Osteocyte (in vitro differentiated cells): Measurements from ENCODE around the gene UGT1A5. TPM values are rescaled to one million over a fixed set of nuclear protein-coding genes. Genes with fewer than 3 reads are reported as not detected.
"Not testable (repeated sequence)": the region's sequence is repeated elsewhere in the genome, so short reads cannot be mapped to it uniquely, and the experiment has no call there.

Experiments used
- DNase-seq: peaks from one replicate; pipeline ENCODE4 v3.0.0; 2021; ENCODE audit warnings: mixed read lengths; ENCODE audit not compliant: unreplicated experiment; ENCODE audit errors: extremely low spot score
- H3K27ac Mint-ChIP-seq: one replicate; pipeline ENCODE4 v1.8.0; 2021; ENCODE audit warnings: mild to moderate bottlenecking, mixed read lengths; ENCODE audit not compliant: unreplicated experiment
- H3K27me3 Mint-ChIP-seq: one replicate; pipeline ENCODE4 v1.8.0; 2021; ENCODE audit warnings: mixed read lengths; ENCODE audit not compliant: unreplicated experiment
- H3K36me3 Mint-ChIP-seq: one replicate; pipeline ENCODE4 v1.8.0; 2021; ENCODE audit warnings: mixed read lengths; ENCODE audit not compliant: unreplicated experiment
- H3K4me1 Mint-ChIP-seq: one replicate; pipeline ENCODE4 v1.8.0; 2021; ENCODE audit warnings: mixed read lengths; ENCODE audit not compliant: unreplicated experiment
- H3K4me3 Mint-ChIP-seq: one replicate; pipeline ENCODE4 v1.8.0; 2021; ENCODE audit warnings: mild to moderate bottlenecking, moderate library complexity, mixed read lengths; ENCODE audit not compliant: unreplicated experiment
- H3K9me3 Mint-ChIP-seq: one replicate; pipeline ENCODE4 v1.8.0; 2021; ENCODE audit warnings: mixed read lengths; ENCODE audit not compliant: unreplicated experiment
- CTCF ChIP-seq: fragments of 200-600 bp; sonication (generic); IDR thresholded peaks from 2 replicates; pipeline ENCODE4 v1.5.0; 2021; ENCODE audit warnings: antibody characterized with exemption, mild to moderate bottlenecking, moderate library complexity
- total RNA-seq: library from RNA; stranded (reverse); gene quantifications from 2 replicates; pipeline ENCODE4 v1.2.1, GENCODE V29; 2021

The UGT1A5 gene
- total RNA-seq, 1 donor from 2014 or later = not detected

- Mint-ChIP-seq H3K4me3 (no peak overlapping the region), H3K4me1 (no peaks in the 10 kb centered on the region), H3K9me3 (no peaks in the 10 kb centered on the region), H3K27me3 (peaks cover 58% of the 10 kb centered on the region), H3K36me3 (no peaks in the 10 kb centered on the region), H3K27ac (no peak overlapping the region)
- no peak for TF ChIP-seq CTCF
- DNase-seq = no peak
These were observed 28.2 kb downstream of the UGT1A5 start for GRCh38 chr2:233740870-233741269.

GRCh38 chr2:233743464-233744259 lies 31.0 kb downstream of the UGT1A5 start:
- H3K36me3 Mint-ChIP-seq = no peaks in the 10 kb centered on the region
- no peaks in the 10 kb centered on the region for H3K4me1 Mint-ChIP-seq
- peaks cover 56% of the 10 kb centered on the region for H3K27me3 Mint-ChIP-seq
- no peak overlapping the region for H3K27ac Mint-ChIP-seq
- no peak for TF ChIP-seq CTCF
- no peak overlapping the region for H3K4me3 Mint-ChIP-seq
- no peak for DNase-seq
- H3K9me3 Mint-ChIP-seq = no peaks in the 10 kb centered on the region

- TF ChIP-seq CTCF = no peak
- peaks cover 61% of the 10 kb centered on the region for H3K27me3 Mint-ChIP-seq
- DNase-seq = no peak
- H3K4me1 Mint-ChIP-seq = no peaks in the 10 kb centered on the region
- no peaks in the 10 kb centered on the region for H3K36me3 Mint-ChIP-seq
- no peak overlapping the region for H3K27ac Mint-ChIP-seq
- no peak overlapping the region for H3K4me3 Mint-ChIP-seq
- H3K9me3 Mint-ChIP-seq = peaks cover 5% of the 10 kb centered on the region
These were observed 32.5 kb downstream of the UGT1A5 start for GRCh38 chr2:233745073-233745755.

- not testable (repeated sequence) for DNase-seq, H3K4me1 Mint-ChIP-seq, H3K9me3 Mint-ChIP-seq, H3K4me3 Mint-ChIP-seq, H3K36me3 Mint-ChIP-seq, H3K27ac Mint-ChIP-seq
- H3K27me3 Mint-ChIP-seq = peaks cover 57% of the 10 kb centered on the region
These were observed 33.1 kb downstream of the UGT1A5 start for GRCh38 chr2:233745838-233746237.

- Mint-ChIP-seq H3K27me3 (peaks cover 56% of the 10 kb centered on the region), H3K4me1 (peaks cover 1% of the 10 kb centered on the region), H3K9me3 (peaks cover 6% of the 10 kb centered on the region), H3K36me3 (no peaks in the 10 kb centered on the region), H3K27ac (no peak overlapping the region), H3K4me3 (no peak overlapping the region)
- TF ChIP-seq CTCF = no peak
- no peak for DNase-seq
These were observed 34.0 kb downstream of the UGT1A5 start for GRCh38 chr2:233746475-233747282.
